HepG2 (cell line): ENCODE results near the gene SH3PXD2A. TPM values are rescaled to one million over a fixed set of nuclear protein-coding genes. Genes with fewer than 3 reads are reported as not detected.

ENCODE experiments used
- ATAC-seq: fragments of 200-7000 bp; cut with Tn5 transposase; 3 replicates; pipeline ENCODE4 v1.9.1; 2020; ENCODE audit warnings: mild to moderate bottlenecking, moderate library complexity
- BruUV-seq: library from RNA; stranded (reverse); fragments of 400-500 nt; replicated peaks from 2 replicates; lab custom pipeline; 2021; lab: Mats Ljungman, UMichigan
- CTCF ChIA-PET: fragments of 300-600 bp; formaldehyde crosslinking; extraction: SDS; loops from one replicate; lab custom pipeline; 2021; ENCODE audit warnings: low total read pairs, inconsistent platforms, low intra/inter-chr PET ratio; lab: Yijun Ruan, JAX
- POLR2A ChIA-PET: fragments of 350-600 bp; sonication (Branson Sonifier 250); formaldehyde crosslinking; loops from one replicate; lab custom pipeline; 2020; ENCODE audit warnings: antibody characterized with exemption, inconsistent platforms; lab: Yijun Ruan, JAX
- DNase-seq: peaks from one replicate; pipeline ENCODE4 v3.0.0-alpha.2; 2015; ENCODE audit warnings: low spot score
- FAIRE-seq: peaks from 3 replicates; lab custom pipeline; 2011; peaks lifted over from hg19 to GRCh38; lab: Jason Lieb, UNC
- H2AFZ ChIP-seq: one replicate; pipeline ENCODE4 v1.6.1; 2011; ENCODE audit warnings: low read length, inconsistent platforms
- H3K27ac ChIP-seq: fragments of 300-600 bp; 3 replicates; pipeline ENCODE4 v1.8.0; 2011; ENCODE audit warnings: mixed run types, mild to moderate bottlenecking, mixed read lengths, low read length, inconsistent platforms; ENCODE audit not compliant: insufficient read depth; ENCODE audit errors: extremely low read length
- H3K27me3 ChIP-seq, 2 experiments: fragments of 200-600 bp in 1 of 2; 2 replicates in 1 of 2; 3 replicates in 1 of 2; pipeline versions ENCODE4 v1.6.0 to v1.8.0; 2011; ENCODE audit warnings: low read length in 2 of 2, mild to moderate bottlenecking in 2 of 2, moderate library complexity in 2 of 2, inconsistent platforms in 1 of 2; ENCODE audit not compliant: insufficient read depth in 2 of 2, control insufficient read depth in 1 of 2
- H3K36me3 ChIP-seq, 2 experiments: fragments of 200-600 bp in 1 of 2; replicated peaks in 1 of 2; 2 replicates in 1 of 2; 3 replicates in 1 of 2; pipeline versions ENCODE4 v1.5.1 to v1.8.0; 2011; ENCODE audit warnings: low read length in 2 of 2, inconsistent platforms in 1 of 2; ENCODE audit not compliant: insufficient read depth in 2 of 2, control insufficient read depth in 1 of 2
- H3K4me1 ChIP-seq: 2 replicates; pipeline ENCODE4 v1.5.1; 2012; ENCODE audit warnings: low read length, inconsistent platforms; ENCODE audit not compliant: insufficient read depth
- H3K4me2 ChIP-seq: 2 replicates; pipeline ENCODE4 v1.6.0; 2011; ENCODE audit warnings: low read depth, low read length, inconsistent platforms
- H3K4me3 ChIP-seq, 3 experiments: fragments of 200-600 bp in 1 of 3; sonication (generic), shearing (Covaris generic) in 1 of 3; replicated peaks in 1 of 3; 2 replicates each; pipeline ENCODE4 v1.5.1; 2011 to 2016; ENCODE audit warnings: low read length in 3 of 3, inconsistent platforms in 2 of 3, low read depth in 2 of 3, mild to moderate bottlenecking in 2 of 3, control low read depth in 1 of 3, mixed read lengths in 1 of 3; ENCODE audit not compliant: insufficient read depth in 1 of 3
- H3K79me2 ChIP-seq: one replicate; pipeline ENCODE4 v1.6.1; 2011; ENCODE audit warnings: low read length, inconsistent platforms; ENCODE audit not compliant: insufficient read depth
- H3K9ac ChIP-seq: 2 replicates; pipeline ENCODE4 v1.6.0; 2011; ENCODE audit warnings: mild to moderate bottlenecking, low read depth, low read length, inconsistent platforms; ENCODE audit not compliant: insufficient read depth
- H3K9me3 ChIP-seq: 2 replicates; pipeline ENCODE4 v1.5.1; 2012; ENCODE audit warnings: mild to moderate bottlenecking, low read length
- H4K20me1 ChIP-seq: 2 replicates; pipeline ENCODE4 v1.6.0; 2011; ENCODE audit warnings: inconsistent platforms, mild to moderate bottlenecking, low read length, moderate library complexity; ENCODE audit not compliant: insufficient read depth
- AGO2 ChIP-seq: fragments of 200-400 bp; formaldehyde crosslinking; optimal IDR thresholded peaks from 2 replicates; pipeline ENCODE3; 2017; ENCODE audit warnings: mild to moderate bottlenecking, low read depth, low read length, moderate library complexity
- DR1 ChIP-seq: sonication (generic); formaldehyde crosslinking; IDR thresholded peaks from 2 replicates; pipeline ENCODE4 v1.8.0; 2021; ENCODE audit warnings: mild to moderate bottlenecking, missing genetic modification reagents, inconsistent platforms
- ZNF274 ChIP-seq: sonication (generic); formaldehyde crosslinking; IDR thresholded peaks from 2 replicates; pipeline ENCODE4 v1.5.1; 2020; ENCODE audit warnings: mild to moderate bottlenecking, missing genetic modification reagents
- WGBS: methylation state at CpG from one replicate; pipeline ENCODE4 v1.1.6; 2017; ENCODE audit warnings: low lambda C conversion rate; 5-methylcytosine and 5-hydroxymethylcytosine counted together
- in situ Hi-C: cut with HindIII; loops from 2 replicates; pipeline ENCODE4 v1.10.0; 2017; ENCODE audit warnings: low pct_unique_long_range_greater_than_20kb; ENCODE audit not compliant: extremely low pct_ligation_motif_present
- intact Hi-C: fragments of 100-400 bp; cut with micrococcal nuclease; formaldehyde crosslinking; loops from one replicate; pipeline ENCODE4 v1.10.0; 2022; ENCODE audit not compliant: unreplicated experiment
- polyA plus RNA-seq, 8 experiments: library from polyadenylated mRNA; depleted of rRNA in 3 of 8; stranded (reverse) in 7 of 8; unstranded in 1 of 8; fragments of >200 nt; fragmentation: Illumina TruSeq in 4 of 8; extraction: Trizol in 4 of 8; gene quantifications; 2 replicates each; pipeline versions ENCODE4 v1.2.1 to v1.2.3, GENCODE V29; 2011 to 2016; ENCODE audit warnings: low read depth in 4 of 8, missing spikeins in 1 of 8, mixed read lengths in 1 of 8; ENCODE audit not compliant: insufficient read depth in 1 of 8
- total RNA-seq, 5 experiments: library from RNA; depleted of rRNA; stranded (reverse); fragments of >200 nt; fragmentation: Illumina TruSeq; extraction: Trizol; gene quantifications; 2 replicates each; pipeline ENCODE4 v1.2.3, GENCODE V29; 2016; ENCODE audit warnings: low read depth in 1 of 5

SH3PXD2A gene
- total and polyA plus RNA-seq, 2 of the 13 experiments (the other 11 are each of a cell fraction or from before 2014, with no cell fraction given), result 11.1 to 11.3 TPM

DNA sequence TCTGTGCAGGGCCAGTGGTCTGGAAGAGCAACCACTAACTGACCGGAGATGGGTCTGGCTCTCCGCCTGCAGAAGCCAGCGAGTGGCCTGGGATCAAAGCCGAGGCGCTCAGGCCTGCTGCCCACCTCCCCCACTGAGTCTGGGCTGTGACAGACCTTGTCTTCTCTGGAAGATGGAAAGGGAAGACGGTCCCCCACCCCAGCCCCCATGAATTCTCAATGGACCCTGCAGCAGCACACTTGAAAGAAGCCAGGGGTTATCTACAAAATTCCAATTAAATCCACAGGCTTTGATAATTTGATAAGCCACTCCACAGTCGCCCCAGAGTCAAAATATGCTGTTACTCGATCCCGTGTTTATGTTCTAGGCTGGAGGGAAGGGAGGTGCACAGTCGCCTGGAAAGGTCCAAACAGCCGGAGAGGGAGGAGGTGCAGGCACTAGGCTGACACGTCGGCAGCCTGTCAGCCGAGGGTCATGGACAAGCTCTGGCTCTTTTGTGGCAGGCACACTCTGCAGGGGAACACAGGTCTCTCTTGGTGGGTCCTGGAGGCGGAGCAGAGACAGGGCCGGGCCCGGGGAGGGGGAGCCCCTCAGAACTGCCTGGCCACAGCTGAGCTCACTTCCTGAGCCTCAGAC lies 134.9 kb downstream of the SH3PXD2A start:
- intact Hi-C loops (no loop called here), in situ Hi-C loops (no loop called here)
- WGBS, result 89% methylated on average over 8 of the region's 17 CpGs
- H3K36me3 ChIP-seq, result peaks cover 44 to 66% of the 10 kb centered on the region in 2 experiments
- H3K27ac ChIP-seq, result no peak overlapping the region
- no peaks in the 10 kb centered on the region for H4K20me1 ChIP-seq
- BruUV-seq, result no TSS peak
- H3K4me2 ChIP-seq, result no peak overlapping the region
- TF ChIP-seq DR1 (no peak), AGO2 (peak; percentile 16)
- H3K9me3 ChIP-seq, result no peaks in the 10 kb centered on the region
- ATAC-seq (no peak), FAIRE-seq (no peak), DNase-seq (no peak)
- POLR2A ChIA-PET, result no interaction called here
- no peaks in the 10 kb centered on the region for H3K27me3 ChIP-seq
- peaks cover 28% of the 10 kb centered on the region for H3K4me1 ChIP-seq
- no peak overlapping the region for H2AFZ ChIP-seq
- CTCF ChIA-PET, result no interaction called here
- no peak overlapping the region for H3K9ac ChIP-seq
- H3K79me2 ChIP-seq, result no peaks in the 10 kb centered on the region
- H3K4me3 ChIP-seq, result no peak overlapping the region

DNA sequence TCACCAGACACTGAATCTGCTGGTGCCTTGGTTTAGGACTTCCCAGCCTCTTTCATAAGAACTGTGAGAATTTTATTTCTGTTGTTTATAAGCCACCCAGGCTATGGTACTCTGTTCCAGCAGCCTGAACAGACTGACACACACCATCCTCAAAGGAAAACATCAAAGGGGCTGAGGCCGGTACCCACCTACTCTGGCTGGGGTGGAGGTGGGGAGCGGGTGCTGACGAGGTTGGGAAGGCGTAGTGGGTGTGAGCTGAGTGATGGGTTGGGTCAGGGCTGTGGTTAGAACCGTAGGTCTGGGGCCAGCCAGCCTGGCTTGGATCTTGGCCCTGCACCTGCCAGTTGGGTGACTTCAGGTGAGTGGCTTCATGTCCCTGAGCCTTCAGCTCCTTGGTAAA lies 136.3 kb downstream of the SH3PXD2A start:
- ATAC-seq (no peak), FAIRE-seq (no peak), DNase-seq (no peak)
- peaks cover 42% of the 10 kb centered on the region for H3K4me1 ChIP-seq
- no peak overlapping the region for H3K4me2 ChIP-seq
- H4K20me1 ChIP-seq, result peaks cover 2% of the 10 kb centered on the region; the same call in 1 of the 2 replicates
- peaks cover 40 to 54% of the 10 kb centered on the region in 2 experiments for H3K36me3 ChIP-seq
- no peak overlapping the region for H2AFZ ChIP-seq
- no peaks in the 10 kb centered on the region for H3K79me2 ChIP-seq
- intact Hi-C loops, result loop anchor here (5.0 kb wide), 2 partner anchors 38 to 73 kb away; no protein-coding TSS in a partner anchor
- no TSS peak for BruUV-seq
- no peak overlapping the region for H3K27ac ChIP-seq
- H3K27me3 ChIP-seq, result no peaks in the 10 kb centered on the region
- H3K9ac ChIP-seq, result no peak overlapping the region
- POLR2A ChIA-PET, result no interaction called here
- H3K4me3 ChIP-seq, result no peak overlapping the region
- CTCF ChIA-PET, result no interaction called here
- WGBS, result 93% methylated on average over 4 of the region's 5 CpGs
- no peak for TF ChIP-seq ZNF274 (CRISPR knock-in tag)
- TF ChIP-seq, all 625 proteins: peak for 0
- in situ Hi-C loops, result loop anchor here (5.0 kb wide), 1 partner anchor 73 kb away; no protein-coding TSS in a partner anchor
- no peaks in the 10 kb centered on the region for H3K9me3 ChIP-seq
